Measurements from ENCODE around the gene LSM8.
"Not testable (repeated sequence)": the region's sequence is repeated elsewhere in the genome, so short reads cannot be mapped to it uniquely, and the experiment has no call there.

Gene LSM8

GRCh38 chr7:118214051-118214832, 30.3 kb downstream of the LSM8 start:
- no peak for DNase-seq

GRCh38 chr7:118214833-118215182, 30.8 kb downstream of the LSM8 start:
- DNase-seq = no peak

- DNase-seq = no peak
These were observed 33.3 kb downstream of the LSM8 start for GRCh38 chr7:118217210-118217619.

- DNase-seq = no peak
These were observed 34.6 kb downstream of the LSM8 start for GRCh38 chr7:118218413-118219156.

GRCh38 chr7:118219157-118219512, 35.2 kb downstream of the LSM8 start:
- DNase-seq = no peak

- DNase-seq = no peak
These were observed 36.6 kb downstream of the LSM8 start for GRCh38 chr7:118220583-118220982.

GRCh38 chr7:118222591-118222990, 38.6 kb downstream of the LSM8 start:
- no peak for DNase-seq

- DNase-seq = no peak
These were observed 40.6 kb downstream of the LSM8 start, which contains the start of gene ANKRD7 for GRCh38 chr7:118224521-118224920. Gene ANKRD7, plus strand, starts transcription at chr7:118224704. Its CDS starts 127 bp downstream, at chr7:118224831.

GRCh38 chr7:118232837-118233236, 48.9 kb downstream of the LSM8 start:
- DNase-seq = no peak

GRCh38 chr7:118233799-118234198, 49.8 kb downstream of the LSM8 start:
- no peak for DNase-seq

GRCh38 chr7:118239014-118239413, 55.0 kb downstream of the LSM8 start:
- no peak for DNase-seq

- DNase-seq = not testable (repeated sequence)
These were observed 56.4 kb downstream of the LSM8 start for GRCh38 chr7:118240320-118240719.
